HFF-Myc (cell line): Measurements from ENCODE around the gene EEF2.

Experiments
- DNase-seq: peaks from one replicate; pipeline ENCODE4 v3.0.0-alpha.2; 2011; ENCODE audit warnings: low read depth; ENCODE audit errors: extremely low read depth
- H3K4me3 ChIP-seq: replicated peaks from 2 replicates; pipeline ENCODE4 v1.5.1; 2011; ENCODE audit warnings: low read depth, mild to moderate bottlenecking, control low read depth, low read length
- TF ChIP-seq, protein P1 (sequence below): IDR thresholded peaks from 2 replicates; pipeline ENCODE4 v1.5.1; 2012; ENCODE audit warnings: mild to moderate bottlenecking, low read depth, low read length, control low read depth; ENCODE audit errors: missing control alignments

Gene EEF2

DNA sequence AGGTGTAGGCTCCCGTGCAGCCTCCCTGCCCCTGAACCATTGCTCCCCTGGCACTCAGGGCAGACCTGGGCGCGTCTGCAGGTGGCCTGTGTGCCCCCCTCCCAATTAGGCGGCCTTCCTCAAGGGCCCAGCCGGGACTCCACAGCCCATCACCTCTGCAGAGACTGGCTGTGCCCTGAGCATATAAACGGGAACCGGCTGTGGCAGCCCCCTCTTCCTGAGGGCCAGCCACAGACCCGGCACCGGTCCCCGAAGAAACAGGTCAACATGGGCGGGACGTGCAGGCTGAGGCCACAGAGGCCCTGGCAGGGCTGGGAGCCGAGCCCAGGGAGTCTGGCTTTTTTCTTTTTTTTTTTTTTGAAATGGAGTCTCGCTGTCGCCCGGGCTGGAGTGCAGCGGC is 34.3 kb upstream of the EEF2 start:
- H3K4me3 ChIP-seq, result no peak overlapping the region
- TF ChIP-seq, protein P1, sequence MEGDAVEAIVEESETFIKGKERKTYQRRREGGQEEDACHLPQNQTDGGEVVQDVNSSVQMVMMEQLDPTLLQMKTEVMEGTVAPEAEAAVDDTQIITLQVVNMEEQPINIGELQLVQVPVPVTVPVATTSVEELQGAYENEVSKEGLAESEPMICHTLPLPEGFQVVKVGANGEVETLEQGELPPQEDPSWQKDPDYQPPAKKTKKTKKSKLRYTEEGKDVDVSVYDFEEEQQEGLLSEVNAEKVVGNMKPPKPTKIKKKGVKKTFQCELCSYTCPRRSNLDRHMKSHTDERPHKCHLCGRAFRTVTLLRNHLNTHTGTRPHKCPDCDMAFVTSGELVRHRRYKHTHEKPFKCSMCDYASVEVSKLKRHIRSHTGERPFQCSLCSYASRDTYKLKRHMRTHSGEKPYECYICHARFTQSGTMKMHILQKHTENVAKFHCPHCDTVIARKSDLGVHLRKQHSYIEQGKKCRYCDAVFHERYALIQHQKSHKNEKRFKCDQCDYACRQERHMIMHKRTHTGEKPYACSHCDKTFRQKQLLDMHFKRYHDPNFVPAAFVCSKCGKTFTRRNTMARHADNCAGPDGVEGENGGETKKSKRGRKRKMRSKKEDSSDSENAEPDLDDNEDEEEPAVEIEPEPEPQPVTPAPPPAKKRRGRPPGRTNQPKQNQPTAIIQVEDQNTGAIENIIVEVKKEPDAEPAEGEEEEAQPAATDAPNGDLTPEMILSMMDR, result no peak
- no peak for DNase-seq

DNA sequence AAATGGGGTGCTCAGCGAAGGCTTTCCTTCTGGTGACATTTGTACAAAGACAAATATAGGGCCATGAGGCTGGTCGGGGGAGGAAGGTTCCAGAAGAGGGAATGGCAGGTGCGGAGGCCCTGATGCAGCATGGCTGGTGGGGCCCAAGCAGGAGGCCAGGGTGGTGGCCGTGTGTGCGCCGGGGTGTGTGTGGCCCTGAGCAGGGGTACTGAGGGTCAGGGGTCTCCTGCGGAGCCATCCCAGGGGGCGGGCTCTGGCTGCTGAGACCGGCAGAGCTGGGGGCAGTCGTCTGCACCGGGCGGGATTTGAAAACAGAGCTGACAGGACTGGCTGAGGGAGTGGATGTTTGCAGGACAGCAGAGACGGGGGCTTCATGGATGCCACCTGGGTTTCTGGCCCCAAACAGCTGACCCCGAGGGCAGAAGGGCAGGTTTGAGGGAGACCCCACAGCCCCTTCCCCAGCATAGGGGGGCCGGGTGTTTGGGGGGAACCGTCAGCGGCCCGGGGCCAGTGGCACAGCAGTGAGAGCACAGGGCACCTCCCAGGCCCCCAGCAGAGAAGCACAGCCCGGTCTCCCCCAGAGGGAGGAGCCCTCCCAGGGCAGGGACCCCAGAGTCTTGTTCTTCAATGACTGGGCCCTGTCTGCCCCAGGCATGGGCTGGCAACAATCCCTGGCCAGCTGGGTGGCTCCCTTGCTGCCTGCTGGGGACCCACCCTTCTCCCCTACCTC is 33.7 kb upstream of the EEF2 start:
- TF ChIP-seq, protein P1, result no peak
- H3K4me3 ChIP-seq, result no peak overlapping the region
- no peak for DNase-seq

DNA sequence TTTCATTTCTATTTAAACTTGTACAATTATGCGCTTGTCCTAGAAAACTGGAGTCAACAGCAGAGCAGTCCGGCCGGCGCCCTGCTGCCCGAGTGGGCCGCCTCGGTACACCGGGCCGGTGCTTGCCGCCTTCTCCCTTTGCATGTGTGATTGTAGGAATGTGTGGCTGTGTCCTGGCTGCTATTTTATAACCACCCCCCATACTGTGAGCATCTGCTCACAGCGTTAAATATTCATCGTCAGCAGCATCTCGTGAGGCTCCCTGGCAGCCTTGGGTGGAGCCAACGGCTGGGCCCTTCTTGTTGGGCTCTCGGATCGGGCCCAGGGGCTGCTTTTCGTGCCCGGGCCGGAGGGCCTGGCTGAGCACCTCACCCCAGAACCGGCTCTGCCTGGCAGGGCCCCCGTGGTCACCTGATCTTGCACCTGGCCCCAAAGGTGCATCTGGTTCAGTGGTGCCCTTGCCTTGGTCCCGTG is 32.9 kb upstream of the EEF2 start:
- TF ChIP-seq, protein P1, result no peak
- no peak overlapping the region for H3K4me3 ChIP-seq
- DNase-seq, result no peak

DNA sequence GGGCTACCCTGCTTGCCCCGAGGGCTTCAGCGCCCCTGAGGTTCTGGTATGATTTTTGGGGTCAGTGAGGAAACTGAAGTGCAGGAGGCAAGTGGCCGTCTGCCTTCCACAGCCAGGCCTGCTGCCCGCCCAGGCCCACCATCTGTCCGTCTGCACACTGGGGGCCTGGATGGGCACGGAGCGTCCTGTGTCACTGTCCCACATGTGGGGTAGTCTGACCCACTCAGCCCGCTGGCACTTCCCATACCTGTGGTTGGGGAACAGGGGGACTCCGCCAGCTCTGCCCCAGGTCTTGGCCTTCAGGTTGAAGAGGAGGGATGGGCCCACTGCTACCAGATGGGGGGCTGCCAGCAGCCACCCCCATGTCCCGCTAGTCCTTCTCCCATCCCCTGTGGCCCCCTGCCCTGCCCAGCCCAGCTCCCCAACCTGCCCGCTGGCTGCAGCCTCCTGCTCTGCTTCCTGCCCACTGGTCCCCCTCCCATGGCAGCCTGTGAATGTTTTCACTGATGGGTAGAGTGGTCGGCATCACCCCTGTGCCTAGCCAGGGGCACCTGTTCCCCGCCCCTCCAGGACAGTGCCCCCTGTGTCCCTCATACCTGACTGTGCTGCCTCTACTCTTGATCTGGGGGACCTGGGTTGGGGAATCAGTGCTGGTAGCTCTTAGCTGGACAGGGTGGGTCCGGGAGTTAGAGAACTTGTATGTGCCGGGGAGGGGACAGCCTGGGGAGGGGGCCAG is 31.8 kb upstream of the EEF2 start:
- DNase-seq, result no peak
- H3K4me3 ChIP-seq, result no peak overlapping the region
- TF ChIP-seq, protein P1, result no peak

DNA sequence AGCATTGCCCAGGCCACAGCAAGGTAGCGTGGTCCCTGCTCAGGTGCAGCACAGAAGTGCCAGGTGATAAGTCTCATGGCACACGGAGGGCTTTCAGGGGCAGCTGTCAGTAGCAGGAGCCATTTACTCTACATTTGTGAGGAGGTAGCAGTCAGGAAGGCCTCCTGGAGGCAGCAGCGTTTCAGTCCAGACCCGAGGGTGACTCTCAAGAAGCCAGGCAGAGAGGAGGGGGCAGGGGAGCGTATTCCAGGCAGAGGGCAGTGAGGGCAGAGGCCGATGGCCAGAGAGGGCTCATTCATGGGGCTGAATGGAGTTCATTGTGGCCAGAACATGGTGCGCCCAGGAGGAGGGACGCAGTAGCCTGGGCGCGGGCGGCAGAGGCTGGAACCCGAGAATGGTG is 31.2 kb upstream of the EEF2 start:
- TF ChIP-seq, protein P1, result no peak
- H3K4me3 ChIP-seq, result no peak overlapping the region
- DNase-seq, result no peak

DNA sequence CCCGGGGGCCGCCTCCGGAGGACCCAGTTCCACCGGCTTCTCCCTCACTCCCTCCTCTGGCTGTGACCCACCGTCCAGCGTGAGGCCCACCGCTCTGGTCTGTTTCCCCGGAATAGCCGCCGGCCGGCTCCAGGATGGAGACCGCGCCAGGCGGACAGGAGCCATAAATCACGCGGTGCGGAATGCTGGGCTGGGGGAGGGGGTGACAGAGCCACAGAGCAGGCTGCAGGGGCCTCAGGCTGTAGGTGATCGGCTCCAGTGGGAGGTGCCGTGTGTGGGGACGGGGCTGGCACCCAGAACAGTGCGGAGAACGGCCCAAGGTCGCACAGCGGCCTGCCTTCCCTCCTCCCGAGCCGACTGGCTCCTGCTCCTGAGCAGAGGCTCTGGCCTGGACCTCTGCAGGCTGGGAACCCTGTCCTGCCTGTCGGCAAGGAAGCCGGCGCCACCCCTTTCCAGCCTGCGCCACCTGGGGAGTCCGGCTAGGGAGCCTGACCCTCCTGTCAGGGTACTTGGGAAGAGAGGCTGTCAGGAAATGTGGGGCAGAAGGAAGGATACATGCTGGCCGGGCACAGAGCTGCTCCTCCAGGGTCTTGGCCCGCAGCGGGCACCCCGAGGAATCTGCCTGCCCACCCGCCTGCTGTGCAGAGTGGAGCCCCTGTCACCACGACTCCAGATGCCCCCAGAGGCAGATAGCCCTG is 30.6 kb upstream of the EEF2 start:
- H3K4me3 ChIP-seq, result no peak overlapping the region
- TF ChIP-seq, protein P1, result no peak
- no peak for DNase-seq
